Femur (tissue), 1 donor: ENCODE data around the gene NUMBL.
"Not testable (repeated sequence)": the region's sequence is repeated elsewhere in the genome, so short reads cannot be mapped to it uniquely, and the experiment has no call there.

ENCODE experiments used
- DNase-seq: peaks from one replicate; pipeline ENCODE4 v3.0.0-alpha.2; 2017

NUMBL gene

DNA sequence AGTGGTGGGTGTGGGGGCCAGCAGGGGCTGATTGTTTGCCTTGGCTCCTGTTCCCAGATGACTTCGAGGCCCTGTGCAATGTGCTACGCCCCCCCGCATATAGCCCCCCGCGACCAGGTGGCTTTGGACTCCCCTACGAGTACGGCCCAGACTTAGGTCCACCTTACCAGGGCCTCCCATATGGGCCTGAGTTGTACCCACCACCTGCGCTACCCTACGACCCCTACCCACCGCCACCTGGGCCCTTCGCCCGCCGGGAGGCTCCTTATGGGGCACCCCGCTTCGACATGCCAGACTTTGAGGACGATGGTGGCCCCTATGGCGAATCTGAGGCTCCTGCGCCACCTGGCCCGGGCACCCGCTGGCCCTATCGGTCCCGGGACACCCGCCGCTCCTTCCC is 63.5 kb downstream of the NUMBL start:
- no peak for DNase-seq

DNA sequence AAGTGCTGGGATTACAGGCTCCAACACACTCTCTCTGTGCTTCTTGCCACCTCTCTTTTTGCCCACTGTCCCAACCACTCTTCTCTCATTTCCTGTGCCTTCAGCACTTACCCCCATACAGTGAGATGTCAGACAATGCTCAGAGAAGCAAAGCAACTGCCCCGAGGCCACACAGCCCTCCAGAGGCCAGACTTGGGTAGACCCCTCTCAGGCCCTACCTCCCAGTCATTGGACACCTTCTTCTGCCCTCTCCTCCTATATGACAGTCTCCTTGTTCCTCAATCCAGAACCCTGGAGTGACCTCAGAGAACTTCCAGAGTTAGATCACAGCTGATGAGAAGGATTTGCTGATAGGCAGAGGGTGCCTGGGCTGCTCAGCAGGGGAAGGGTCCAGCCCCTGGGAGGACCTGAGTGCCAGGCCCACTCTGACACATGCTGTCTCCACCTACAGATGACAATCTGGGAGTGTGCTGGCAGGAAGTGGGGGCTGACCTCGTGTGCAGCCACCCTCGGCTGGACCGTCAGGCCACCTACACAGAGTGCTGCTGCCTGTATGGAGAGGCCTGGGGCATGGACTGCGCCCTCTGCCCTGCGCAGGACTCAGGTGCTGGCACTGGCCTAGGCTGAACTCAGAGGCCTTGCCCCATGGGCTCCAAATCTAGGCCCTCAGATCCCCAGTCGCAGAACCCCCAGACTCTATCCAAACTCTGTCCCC is 64.9 kb downstream of the NUMBL start:
- no peak for DNase-seq

DNA sequence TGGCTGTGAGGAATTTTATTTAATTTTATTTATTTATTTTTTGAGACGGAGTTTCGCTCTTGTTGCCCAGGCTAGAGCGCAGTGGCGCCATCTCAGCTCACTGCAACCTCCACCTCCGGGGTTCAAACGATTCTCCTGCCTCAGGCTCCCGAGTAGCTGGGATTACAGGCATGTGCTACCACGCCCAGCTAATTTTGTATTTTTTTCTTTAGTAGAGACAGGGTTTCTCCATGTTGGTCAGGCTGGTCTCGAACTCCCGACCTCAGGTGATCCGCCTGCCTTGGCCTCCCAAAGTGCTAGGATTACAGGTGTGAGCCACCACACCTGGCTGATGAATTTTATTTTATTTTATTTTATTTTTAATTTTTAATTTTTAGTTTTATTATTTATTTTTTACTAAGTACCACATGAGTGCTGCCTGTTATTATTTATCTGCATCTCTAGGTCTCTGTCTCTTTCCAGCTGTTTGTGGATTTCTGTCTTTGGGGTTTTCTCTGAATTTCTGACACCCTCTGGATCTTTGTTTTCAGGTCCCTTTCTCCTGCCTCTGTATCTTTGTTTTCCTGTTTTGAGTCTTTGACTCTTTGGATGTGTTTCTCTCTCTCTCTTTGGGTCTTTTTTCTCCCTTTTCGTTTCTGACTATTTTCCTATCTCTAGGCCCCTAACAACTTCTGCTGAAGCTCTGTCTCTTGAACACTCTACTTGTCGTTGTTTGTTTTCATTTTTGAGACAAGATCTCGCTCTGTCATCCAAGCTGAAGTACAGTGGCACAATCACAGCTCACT is 65.9 kb downstream of the NUMBL start:
- DNase-seq = not testable (repeated sequence)

DNA sequence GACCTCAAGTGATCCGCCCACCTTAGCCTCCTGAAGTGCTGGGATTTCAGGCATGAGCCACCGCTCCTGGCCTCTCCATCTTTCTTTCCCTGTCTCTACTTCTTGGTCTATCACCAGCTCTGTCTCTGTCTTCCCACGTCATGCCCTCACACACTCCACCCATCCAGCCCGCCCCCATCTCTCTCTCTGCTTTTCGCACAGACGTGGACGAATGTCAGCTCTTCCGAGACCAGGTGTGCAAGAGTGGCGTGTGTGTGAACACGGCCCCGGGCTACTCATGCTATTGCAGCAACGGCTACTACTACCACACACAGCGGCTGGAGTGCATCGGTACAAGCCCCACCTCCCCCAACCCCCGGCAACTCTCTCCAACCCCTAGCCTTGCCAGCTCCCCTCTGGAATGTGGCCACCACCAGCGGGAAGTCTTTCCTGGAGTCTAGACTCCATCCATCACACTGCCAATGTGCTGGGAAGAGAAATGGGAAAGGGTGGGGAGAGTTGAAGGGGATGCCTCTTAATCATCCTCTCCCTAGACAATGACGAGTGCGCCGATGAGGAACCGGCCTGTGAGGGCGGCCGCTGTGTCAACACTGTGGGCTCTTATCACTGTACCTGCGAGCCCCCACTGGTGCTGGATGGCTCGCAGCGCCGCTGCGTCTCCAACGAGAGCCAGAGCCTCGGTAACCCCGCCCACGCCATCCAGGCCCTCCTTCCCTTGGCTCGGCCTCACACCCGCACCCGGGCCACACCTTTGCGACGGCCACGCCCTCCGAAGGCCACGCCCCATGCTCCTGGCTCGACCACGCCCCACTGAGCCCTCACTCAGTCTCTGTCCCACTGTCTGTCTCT is 66.8 kb downstream of the NUMBL start:
- DNase-seq = no peak

DNA sequence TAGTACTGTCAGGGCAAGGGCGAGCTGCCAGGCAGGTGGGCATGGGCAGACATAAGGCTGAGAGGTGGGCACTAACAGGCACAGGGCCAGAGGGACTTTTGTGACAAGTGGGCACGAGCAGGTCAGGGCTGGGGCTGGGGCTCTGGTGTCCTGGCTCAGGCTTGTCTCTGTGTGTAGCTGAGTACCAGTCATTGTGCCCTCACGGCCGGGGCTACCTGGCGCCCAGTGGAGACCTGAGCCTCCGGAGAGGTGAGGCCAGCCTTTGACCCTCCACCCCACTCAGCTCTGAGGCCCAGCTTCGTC is 67.7 kb downstream of the NUMBL start:
- DNase-seq = no peak

DNA sequence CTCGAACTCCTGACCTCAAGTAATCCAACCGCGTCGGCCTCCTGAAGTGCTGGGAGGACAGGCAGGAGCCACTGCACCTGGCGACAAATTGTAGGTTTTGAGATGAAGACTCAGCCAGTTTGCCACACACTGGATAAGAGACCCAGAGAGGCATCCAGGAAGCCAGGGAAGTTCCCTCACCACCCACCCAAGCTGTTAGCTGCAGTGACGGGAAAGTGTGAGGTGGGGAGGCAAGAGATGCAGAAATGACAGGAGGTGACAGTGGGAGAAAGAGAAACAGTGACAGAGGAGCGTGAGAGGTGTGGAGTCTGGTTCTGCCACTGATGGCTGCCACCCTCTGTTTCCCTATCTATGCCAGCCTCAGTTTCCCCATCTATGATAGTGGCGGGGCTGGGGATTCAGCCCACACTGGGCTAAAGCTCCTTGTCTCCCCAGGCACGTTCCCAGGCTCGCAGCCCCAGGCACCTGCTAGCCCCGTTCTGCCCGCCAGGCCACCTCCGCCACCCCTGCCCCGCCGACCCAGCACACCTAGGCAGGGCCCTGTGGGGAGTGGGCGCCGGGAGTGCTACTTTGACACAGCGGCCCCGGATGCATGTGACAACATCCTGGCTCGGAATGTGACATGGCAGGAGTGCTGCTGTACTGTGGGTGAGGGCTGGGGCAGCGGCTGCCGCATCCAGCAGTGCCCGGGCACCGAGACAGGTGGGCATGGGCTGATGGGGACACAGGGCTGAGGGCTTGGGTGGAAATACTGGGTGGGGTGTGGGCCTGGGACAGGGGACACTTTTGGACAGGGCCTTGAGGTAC is 68.3 kb downstream of the NUMBL start:
- no peak for DNase-seq

DNA sequence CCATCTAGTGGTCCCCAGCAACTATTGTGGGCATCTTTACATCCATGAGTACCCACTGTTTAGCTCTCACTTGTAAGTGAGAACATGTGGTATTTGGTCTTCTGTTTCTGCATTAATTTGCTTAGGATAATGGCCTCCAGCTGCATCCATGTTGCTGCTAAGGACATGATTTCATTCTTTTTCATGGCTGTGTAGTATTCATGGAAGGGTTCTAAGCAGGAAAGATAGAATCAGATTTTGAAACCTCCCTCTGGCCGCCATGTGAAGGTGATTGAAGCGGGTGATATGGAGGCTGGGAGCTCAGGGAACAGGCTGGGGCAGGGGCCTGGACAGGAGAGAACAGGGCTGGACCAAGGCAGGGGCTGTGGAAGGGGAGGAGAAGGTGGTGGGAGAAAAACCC is 69.2 kb downstream of the NUMBL start:
- DNase-seq = no peak

DNA sequence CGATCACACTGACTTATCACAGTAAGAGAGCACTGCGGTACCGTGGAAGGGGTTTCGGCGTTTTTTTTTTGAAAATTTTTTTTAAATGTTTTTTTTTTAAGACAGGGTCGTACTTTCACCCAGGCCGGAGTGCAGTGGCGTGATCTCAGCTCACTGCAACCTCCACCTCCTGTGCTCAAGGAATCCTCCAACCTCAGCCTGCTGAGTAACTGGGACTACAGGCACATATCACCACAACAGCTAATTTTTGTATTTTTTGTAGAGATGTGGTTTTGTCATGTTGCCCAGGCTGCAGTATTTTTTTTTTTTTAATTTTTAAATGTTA is 70.3 kb downstream of the NUMBL start:
- DNase-seq = no peak

DNA sequence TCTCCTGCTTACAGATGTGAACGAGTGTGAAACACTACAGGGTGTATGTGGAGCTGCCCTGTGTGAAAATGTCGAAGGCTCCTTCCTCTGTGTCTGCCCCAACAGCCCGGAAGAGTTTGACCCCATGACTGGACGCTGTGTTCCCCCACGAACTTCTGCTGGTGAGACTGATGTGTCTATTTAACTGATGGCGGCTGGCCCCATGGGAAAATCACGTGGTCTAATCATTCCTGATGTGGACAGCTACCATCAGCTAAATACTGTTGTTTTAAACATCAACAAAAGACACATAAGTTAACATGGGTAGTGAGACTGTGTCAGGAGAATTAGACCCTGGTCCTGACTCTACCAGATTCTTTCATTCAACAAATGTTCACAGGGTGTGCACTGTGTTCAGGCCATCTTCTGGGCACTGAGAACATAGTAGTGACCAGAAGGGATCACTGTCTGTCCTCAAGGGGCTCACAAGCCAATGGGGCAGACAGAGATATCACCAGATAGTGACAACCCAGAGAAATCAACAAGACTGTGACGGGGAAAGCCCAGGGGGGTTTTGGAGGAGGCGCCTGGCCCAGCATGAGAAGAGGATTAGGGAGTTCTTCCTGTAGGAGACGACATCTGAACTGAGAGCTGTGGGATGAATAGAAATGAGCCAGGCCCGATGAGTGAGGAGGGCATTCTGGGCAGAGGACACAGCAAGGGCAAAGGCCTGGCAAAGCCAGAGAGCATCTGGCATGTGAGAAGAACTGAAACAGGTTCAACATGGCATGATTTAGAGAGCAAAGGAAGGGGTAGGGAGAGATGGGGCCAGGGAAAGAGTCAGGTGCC is 70.9 kb downstream of the NUMBL start:
- DNase-seq = no peak

DNA sequence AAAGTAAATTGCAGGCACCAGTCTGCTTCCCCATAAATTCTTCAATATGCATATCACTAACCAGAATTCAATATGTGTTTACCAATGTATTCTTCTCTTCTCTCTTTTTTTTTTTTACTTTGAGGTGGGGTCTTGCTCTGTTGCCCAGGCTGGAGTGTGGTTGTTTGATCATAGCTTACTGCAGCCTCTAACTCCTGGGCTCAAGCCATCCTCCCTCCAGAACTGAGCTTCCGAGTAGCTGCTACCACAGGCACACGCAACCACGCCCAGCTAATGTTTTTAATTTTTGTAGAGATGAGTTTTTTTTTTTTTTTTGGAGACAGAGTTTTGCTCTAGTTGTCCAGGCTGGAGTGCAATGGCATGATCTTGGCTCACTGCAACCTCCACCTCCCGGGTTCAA is 72.5 kb downstream of the NUMBL start:
- DNase-seq = no peak

DNA sequence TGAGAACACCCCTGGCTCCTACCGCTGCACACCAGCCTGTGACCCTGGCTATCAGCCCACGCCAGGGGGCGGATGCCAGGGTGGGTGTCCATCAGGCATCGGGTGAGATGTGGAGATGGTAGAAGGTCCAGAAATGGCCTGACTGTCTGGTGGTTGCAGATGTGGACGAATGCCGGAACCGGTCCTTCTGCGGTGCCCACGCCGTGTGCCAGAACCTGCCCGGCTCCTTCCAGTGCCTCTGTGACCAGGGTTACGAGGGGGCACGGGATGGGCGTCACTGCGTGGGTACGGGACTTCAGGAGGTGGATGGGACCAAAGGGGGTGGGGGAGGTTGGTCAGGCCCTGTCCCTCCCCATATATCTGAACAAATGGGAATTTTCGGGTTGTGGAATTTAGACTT is 73.5 kb downstream of the NUMBL start:
- no peak for DNase-seq

DNA sequence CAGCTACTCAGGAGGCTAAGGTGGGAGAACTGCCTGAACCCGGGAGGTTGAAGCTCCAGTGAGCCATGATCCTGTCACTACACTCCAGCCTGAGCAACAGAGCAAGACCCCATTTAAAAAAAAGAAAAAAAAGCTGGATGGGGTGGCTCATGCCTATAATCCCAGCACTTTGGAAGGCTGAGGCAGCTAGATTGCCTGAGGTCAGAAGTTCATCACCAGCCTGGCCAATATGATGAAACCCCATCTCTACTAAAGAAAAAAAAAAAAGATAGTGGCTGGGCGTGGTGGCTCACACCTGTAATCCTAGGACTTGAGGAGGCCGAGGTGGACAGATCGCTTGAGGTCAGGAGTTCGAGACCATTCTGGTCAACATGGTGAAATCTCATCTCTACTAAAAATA is 74.3 kb downstream of the NUMBL start:
- DNase-seq = no peak
